Renal cortical epithelial cell (primary cell): ENCODE data around the gene TACSTD2. TPM values are rescaled to one million over a fixed set of nuclear protein-coding genes. Genes with fewer than 3 reads are reported as not detected.
"Not testable (repeated sequence)": the region's sequence is repeated elsewhere in the genome, so short reads cannot be mapped to it uniquely, and the experiment has no call there.

Experiments
- DNase-seq: peaks from one replicate; pipeline ENCODE4 v3.0.0-alpha.2; 2011; ENCODE audit warnings: low read depth
- total RNA-seq: library from RNA; depleted of rRNA; stranded (reverse); fragments of >200 nt; gene quantifications from 2 replicates; pipeline ENCODE4 v1.2.3, GENCODE V29; 2014

TACSTD2 gene
- total RNA-seq, 1 donor from 2014 or later, result 122 TPM

- not testable (repeated sequence) for DNase-seq
These were observed 13.3 kb downstream of the TACSTD2 start for GRCh38 chr1:58563715-58564114.

GRCh38 chr1:58561633-58562032 is 15.4 kb downstream of the TACSTD2 start:
- DNase-seq, result no peak

DNA sequence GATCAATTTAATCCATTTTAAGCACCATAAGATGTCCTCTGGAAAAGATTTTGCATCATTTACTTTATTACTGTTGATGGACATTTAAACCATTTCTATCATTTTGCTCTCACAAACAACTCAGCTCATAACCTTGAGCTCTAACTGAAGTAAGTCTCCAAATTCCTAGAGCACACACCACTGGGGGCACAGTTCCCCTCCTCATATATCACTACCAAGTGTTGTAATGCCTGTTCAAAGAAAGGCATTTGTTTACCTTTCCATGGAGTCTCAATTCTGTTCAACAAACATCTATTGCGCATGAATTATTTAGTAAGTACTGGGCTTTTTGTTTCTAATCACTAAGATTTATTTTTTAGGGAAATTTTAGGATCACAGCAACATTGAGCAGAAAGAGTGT is 21.7 kb downstream of the TACSTD2 start:
- DNase-seq, result no peak

DNA sequence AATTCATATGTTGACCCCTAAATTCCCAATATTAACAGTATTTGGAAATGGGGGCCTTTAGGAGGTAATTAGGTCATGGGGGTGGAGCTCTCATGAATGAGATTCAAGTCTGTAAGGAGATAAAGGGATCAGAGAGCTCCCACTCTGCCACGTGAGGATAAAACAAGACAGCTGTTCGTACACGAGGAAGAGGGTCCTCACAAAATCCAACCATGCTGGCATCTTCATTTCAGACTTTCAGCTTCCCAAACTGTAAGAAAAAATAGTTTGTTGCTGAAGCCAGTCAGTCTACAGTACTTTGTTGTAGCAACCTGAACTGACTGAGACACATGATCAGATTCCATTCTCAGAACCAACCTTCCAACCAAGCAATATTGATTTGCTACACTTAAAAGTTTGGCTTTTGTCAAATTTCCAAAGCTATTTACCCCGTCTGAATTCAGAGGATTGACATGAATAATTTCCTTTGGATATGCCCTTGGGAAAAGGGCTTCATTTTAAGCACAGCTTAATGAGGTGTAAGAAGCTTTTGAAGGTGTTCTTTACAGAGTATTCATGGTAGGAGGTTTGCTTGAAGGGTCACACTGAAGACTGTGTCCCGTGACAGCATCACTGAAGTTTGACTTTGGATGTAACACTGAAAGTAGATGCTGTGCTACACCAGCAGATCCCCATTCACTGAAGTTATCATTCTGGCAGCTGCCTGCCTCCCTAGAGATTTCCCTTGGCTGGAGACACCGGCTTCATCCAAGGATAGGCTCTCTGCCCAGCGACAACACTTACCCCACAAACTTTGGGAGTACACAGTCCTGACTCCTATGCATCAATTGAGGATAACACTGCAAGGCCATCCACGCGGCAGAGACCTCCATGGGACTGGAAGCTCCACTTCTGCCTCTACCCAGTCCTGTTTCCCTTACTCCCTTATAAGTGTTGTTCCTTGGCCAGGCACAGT is 25.6 kb downstream of the TACSTD2 start:
- no peak for DNase-seq

- DNase-seq, result peak; percentile 25
These were observed 27.8 kb downstream of the TACSTD2 start for GRCh38 chr1:58549291-58549690.

- peak; percentile 11 for DNase-seq
These were observed 28.7 kb downstream of the TACSTD2 start for GRCh38 chr1:58548371-58548770.

DNA sequence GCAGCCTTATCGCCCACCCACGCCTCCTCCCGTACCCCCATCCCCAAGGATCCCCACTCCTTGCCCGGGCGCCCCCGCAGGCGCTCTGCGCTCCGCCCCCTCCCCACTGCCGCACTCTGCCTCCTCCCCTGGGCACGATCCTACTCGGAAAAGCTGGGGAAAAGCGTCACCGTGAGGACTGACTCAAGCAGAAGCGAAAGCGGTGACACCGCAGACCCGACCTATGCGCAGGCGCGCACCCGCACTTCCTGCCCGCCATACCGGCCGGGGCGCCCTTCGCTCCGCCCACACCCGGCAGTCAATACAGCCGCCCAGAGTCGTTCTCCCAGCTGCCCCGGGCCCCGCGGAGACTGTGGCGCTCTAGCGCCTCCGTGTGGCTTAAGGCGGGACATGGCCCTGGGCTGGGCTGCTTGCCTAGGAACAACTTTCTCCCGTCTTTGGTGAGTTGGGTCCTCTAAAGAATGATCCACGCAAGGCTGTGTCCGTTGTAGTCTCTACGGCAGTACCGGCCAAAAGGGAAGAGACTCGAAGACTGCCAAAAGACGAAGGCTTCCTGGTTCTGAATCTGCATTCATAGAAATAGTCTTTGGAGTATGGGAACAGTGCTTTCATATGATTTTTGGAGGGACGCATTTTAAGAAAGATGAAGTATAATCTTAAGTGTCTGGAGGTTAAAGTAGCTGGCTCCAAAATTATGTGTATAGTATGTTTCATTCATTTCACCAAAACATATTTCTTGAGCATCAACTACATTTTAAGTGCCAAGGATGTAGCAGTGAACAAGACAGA is 30.3 kb downstream of the TACSTD2 start, which contains the start of gene OMA1:
TSS of gene OMA1 (minus strand) at position 207 of the 789 bp plus-strand sequence. CDS start 7,432 bp downstream, outside the sequence.
- peak; percentile 89 for DNase-seq

- DNase-seq, result peak; percentile 61
These were observed 31.2 kb downstream of the TACSTD2 start for GRCh38 chr1:58545591-58546519.

GRCh38 chr1:58543260-58543659 is 33.8 kb downstream of the TACSTD2 start:
- DNase-seq, result no peak

DNA sequence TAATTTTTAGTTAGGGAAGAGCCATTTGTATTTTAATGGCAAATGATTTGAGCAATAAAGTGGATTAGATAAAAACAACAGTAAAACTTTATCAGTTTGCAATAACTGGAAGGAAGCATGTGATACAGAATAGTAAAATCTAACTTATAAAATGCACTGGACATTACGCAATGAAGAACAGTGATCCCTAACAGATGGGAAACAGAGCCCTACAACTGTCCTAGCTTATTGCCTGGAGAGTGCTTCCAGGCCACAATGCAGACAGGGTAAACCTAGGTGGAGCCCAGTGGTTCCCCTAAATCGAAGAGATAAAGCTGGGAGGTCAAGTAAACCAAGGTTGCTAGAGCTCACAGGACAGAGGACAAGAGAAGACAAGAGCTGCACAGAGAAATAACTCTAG is 37.5 kb downstream of the TACSTD2 start:
- DNase-seq, result no peak

DNA sequence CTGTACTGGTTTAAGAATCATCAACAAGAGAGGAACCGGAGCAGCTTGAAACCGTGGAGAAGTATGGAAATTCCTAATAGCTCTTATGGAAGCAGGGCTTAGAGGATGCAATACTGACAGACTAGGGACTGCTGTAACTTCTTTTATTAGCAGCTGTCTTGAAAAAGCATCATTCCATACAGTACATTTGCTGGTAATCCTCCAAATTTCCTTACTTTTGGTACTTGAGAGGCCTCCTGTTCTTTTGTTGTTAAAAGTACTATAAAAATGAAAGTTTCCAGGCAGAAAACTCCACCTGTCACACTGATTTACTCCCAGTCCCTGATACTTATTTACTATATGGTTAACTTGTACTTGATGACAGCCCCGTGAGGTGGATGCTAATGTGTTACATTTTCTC is 38.2 kb downstream of the TACSTD2 start:
- DNase-seq, result no peak

- not testable (repeated sequence) for DNase-seq
These were observed 45.2 kb downstream of the TACSTD2 start for GRCh38 chr1:58531842-58532241.

DNA sequence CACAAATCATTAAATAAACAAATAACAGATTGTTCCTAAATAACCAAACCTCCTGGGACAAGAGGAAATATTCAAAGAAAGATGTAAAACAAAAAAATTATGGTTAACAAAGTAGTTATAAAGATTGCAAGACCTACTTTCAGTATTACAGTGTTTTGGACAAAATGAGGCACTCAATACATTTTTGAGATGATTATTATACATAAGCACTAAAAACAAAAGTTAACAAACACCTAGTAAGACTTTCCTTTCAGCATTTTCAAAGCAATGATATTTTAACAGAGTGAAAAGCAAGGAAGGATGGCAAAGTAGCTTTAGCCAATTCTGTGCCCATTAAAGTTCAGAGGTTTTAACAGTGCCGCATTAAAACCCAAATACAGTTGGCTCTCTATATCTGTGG is 47.8 kb downstream of the TACSTD2 start:
- no peak for DNase-seq

DNA sequence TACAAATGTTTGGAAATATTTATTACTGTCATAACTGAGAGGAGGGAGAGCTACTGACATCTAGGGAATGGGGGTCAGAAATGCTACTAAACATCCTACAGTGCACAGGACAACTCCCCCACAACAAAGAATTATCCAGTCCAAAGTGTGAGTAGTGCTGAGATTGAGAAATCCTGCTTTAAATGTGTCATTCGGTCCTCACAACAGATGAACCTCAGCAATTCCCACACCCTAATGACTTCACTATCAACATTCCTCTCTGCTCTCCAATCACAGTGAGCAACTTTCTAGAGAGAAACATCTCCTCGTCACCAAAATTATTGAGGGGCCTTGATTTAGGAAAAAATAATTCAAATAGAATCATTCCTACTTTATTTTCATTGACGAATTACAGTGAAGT is 48.5 kb downstream of the TACSTD2 start:
- DNase-seq, result peak; percentile 81

Other genes with a start within 250 kb of the TACSTD2 start
- 19.8 and 29.2 TPM in 2 replicates for gene OMA1, start 30.5 kb downstream of the TACSTD2 start, total RNA-seq
- gene MYSM1, start 122.8 kb upstream of the TACSTD2 start, total RNA-seq, result 5.2 and 25.0 TPM in 2 replicates
- 104 and 154 TPM in 2 replicates for gene JUN, start 206.8 kb upstream of the TACSTD2 start, total RNA-seq